HG02678 (cell line): ENCODE data around the gene QKI.
"Not testable (repeated sequence)": the region's sequence is repeated elsewhere in the genome, so short reads cannot be mapped to it uniquely, and the experiment has no call there.

Experiments used
- ATAC-seq: cut with Tn5 transposase; IDR thresholded peaks from one replicate; pipeline ENCODE4 v1.9.1; 2021; ENCODE audit warnings: mild to moderate bottlenecking, moderate library complexity; ENCODE audit not compliant: unreplicated experiment

QKI gene

GRCh38 chr6:163413345-163414116, 987 bp upstream of the QKI start:
- ATAC-seq: peak; percentile 41

GRCh38 chr6:163414946-163415619, 565 bp downstream of the QKI start:
- no peak for ATAC-seq

- ATAC-seq: no peak
Measured at GRCh38 chr6:163415620-163416556, 1.4 kb downstream of the QKI start.

- ATAC-seq: no peak
Measured at GRCh38 chr6:163416557-163417253, 2.2 kb downstream of the QKI start.

- ATAC-seq: no peak
Measured at GRCh38 chr6:163417595-163417994, 3.1 kb downstream of the QKI start.

- ATAC-seq: no peak
Measured at GRCh38 chr6:163418311-163419029, 4.0 kb downstream of the QKI start.

GRCh38 chr6:163419413-163420288, 5.1 kb downstream of the QKI start:
- ATAC-seq: no peak

- no peak for ATAC-seq
Measured at GRCh38 chr6:163420289-163420614, 5.7 kb downstream of the QKI start.

- no peak for ATAC-seq
Measured at GRCh38 chr6:163422550-163422949, 8.0 kb downstream of the QKI start.

- ATAC-seq: no peak
Measured at GRCh38 chr6:163423696-163424095, 9.2 kb downstream of the QKI start.

GRCh38 chr6:163427498-163428254, 13.2 kb downstream of the QKI start:
- ATAC-seq: no peak

- ATAC-seq: no peak
Measured at GRCh38 chr6:163428373-163428772, 13.9 kb downstream of the QKI start.

GRCh38 chr6:163429858-163430448, 15.4 kb downstream of the QKI start:
- no peak for ATAC-seq

GRCh38 chr6:163432300-163432699, 17.8 kb downstream of the QKI start:
- ATAC-seq: no peak

GRCh38 chr6:163433486-163433885, 19.0 kb downstream of the QKI start:
- not testable (repeated sequence) for ATAC-seq

- no peak for ATAC-seq
Measured at GRCh38 chr6:163435023-163435422, 20.5 kb downstream of the QKI start.

- ATAC-seq: no peak
Measured at GRCh38 chr6:163436843-163437242, 22.3 kb downstream of the QKI start.

GRCh38 chr6:163437466-163437865, 22.9 kb downstream of the QKI start:
- peak; percentile 56 for ATAC-seq
